ENCODE measurements around the gene C19orf25.

DNA sequence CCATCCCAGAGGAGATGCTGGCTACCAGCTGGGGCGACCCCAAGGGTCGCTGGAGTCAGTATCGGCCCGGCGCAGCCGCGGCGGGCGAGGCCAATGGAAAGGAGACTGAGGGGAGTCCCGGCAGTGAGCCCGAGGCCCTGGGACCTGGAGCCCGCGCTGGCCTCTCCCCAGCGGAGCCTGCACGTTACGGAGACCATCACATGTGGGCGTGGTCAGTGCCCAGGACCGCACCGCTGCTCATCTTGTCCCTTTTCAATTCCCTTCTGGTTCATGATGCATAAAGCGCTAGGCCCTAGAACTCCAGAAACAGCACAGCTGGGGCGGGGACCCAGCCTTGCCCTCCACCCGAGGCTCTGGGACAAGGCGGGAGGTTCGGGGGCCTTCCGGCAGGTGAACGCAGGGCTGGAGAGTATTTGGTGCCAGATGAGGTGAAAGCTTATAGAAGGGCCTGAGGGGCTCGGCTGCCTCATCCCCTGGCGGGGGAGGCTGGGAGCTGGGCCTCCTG is 8.0 kb downstream of the C19orf25 start:
- TF ChIP-seq, protein P1, sequence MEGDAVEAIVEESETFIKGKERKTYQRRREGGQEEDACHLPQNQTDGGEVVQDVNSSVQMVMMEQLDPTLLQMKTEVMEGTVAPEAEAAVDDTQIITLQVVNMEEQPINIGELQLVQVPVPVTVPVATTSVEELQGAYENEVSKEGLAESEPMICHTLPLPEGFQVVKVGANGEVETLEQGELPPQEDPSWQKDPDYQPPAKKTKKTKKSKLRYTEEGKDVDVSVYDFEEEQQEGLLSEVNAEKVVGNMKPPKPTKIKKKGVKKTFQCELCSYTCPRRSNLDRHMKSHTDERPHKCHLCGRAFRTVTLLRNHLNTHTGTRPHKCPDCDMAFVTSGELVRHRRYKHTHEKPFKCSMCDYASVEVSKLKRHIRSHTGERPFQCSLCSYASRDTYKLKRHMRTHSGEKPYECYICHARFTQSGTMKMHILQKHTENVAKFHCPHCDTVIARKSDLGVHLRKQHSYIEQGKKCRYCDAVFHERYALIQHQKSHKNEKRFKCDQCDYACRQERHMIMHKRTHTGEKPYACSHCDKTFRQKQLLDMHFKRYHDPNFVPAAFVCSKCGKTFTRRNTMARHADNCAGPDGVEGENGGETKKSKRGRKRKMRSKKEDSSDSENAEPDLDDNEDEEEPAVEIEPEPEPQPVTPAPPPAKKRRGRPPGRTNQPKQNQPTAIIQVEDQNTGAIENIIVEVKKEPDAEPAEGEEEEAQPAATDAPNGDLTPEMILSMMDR (IDR thresholded peaks at IDR 0.05): no peak
- no peak for TF ChIP-seq POLR2A (IDR thresholded peaks at IDR 0.05)
